GM18909 (cell line): ENCODE data around the gene HDAC3.
A peak's percentile ranks its signal among the peaks of the same experiment; 100 is the strongest.
"Not testable (repeated sequence)": the region's sequence is repeated elsewhere in the genome, so short reads cannot be mapped to it uniquely, and the experiment has no call there.

Experiments
- ATAC-seq: cut with Tn5 transposase; IDR thresholded peaks from one replicate; pipeline ENCODE4 v1.9.1; 2021; ENCODE audit warnings: mild to moderate bottlenecking; ENCODE audit not compliant: unreplicated experiment, poor library complexity

HDAC3 gene

DNA sequence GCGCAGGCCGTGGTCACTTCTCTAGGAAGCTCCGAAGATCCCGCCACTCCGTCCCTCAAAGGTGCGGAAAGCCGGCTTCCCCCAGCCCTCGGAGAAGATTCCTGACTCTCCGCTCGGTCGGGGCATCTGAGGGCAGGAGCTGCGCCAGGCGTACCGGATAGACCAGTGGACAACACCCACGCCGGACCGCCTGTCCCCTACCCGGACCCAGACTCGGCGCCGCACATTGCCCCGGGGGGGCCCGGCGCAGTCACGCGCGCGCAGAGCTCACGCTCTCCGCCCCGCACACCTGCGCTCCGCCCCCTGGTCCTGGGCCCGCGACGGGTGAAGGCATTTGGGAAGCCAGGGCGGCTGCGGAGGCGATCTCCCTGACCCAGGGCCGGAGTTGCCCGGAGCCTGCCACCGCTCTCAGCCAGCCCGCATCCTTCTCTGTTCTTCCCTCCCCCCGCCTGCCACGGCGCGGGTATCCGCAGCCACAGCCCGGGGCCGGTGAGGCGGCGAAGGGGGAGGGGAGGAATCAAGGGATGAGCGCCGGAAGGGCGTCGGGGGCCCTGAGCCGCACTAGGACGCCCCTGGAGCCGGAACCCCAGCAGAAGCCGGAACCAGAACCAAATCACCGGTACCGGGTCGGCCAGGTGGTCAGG, 596 bp upstream of the HDAC3 start:
- ATAC-seq = peak; percentile 25

DNA sequence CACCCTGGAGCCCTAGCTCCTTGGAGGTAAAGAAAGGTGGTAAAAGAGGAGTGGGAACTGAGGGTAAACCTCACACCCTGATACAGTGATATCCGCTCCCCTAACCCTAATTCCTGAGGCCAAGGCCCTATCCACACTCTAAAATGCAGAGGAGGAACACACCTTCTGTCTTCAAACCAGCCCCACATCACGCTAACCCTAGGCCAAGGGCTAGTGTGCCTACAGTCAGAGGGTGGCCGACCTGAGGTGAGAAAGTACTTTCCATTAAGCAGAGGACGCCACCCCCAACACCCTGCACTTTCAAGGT, 590 bp downstream of the HDAC3 start:
- ATAC-seq = no peak

DNA sequence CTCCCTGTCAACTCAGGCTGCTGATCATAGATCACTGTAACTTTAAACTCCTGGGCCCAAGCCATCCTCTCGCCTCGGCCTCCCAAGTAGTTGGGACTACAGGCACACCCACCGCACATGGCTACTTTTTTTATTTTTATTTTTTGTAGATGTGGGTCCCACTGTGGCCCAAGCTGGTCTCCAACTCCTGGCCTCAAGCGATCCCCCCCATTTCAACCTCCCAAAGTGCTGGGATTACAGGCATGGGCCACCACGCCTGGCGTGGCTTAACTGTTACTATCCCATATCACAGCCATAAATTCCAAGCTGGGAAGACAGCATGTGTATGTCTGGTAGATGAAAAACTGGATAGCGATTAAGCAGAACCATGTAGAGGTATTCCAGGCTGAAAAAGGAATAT, 1.0 kb downstream of the HDAC3 start:
- ATAC-seq = no peak

DNA sequence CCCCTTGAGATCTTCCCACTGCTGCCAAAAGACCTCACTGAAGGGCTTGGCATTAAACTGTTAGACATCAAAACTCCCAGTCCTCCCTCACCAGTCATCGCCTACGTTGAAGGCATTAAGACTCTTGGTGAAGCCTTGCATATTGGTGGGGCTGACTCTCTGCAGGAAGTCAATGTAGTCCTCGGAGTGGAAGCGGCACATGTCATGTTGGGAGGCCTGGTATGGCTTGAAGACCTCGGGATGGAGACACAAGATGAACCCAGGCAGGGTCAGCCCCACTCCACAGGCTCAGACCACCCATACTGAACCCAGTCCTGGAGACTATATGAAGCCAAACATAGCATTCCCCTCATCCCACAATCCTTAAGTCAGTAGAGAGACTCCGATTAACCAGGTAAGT, 1.9 kb downstream of the HDAC3 start:
- no peak for ATAC-seq

DNA sequence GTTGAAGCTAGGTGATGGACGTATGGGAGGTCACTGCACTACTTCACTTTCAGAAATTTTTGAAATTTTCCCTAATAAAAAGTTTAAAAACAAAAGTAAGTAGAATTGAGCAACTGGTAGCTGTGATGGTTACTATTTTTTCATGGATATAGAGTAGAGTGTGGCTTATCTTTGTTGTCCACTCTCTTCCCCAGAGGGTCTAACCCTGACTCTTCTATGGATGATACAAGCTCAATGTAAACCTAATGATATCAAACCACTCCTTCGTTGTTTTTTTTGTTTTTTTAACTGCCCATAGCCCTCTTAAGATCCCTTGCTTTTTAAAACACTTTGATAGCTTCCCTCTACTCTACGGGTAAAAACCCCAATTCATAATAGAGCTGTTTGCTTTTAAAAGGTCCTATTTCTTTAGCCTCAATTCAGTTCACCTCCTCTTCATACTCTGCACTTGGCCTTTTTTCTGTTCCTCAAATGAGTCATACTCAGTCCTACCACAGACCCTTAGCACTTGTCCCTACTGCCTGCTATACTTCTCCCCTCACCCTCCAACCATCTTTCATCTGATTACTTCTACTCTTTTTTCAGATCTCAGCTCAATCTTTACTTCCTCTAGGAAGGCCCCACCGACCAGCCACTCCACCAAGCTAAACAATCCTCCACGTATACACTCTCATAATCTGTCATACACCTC, 2.6 kb downstream of the HDAC3 start:
- ATAC-seq = peak; percentile 75

DNA sequence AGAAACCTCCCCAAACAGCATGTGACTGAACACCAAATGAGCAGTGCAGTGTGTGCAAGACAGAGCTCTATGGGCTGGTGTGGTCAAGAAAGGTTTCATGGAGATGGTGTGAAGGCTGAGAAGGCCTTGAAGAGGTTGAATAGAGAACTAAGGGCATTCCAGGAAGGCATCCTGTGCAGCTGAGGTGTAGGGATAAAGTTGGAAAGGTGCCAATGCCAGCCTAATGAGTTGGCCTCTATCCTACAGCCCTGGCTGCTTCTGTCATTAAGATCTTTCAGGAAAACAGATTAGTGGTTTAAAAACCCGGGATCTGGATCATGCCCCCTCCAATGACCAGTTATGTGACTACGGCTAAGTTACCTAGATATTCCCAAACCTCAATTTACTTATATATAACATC, 4.0 kb downstream of the HDAC3 start:
- ATAC-seq = no peak

DNA sequence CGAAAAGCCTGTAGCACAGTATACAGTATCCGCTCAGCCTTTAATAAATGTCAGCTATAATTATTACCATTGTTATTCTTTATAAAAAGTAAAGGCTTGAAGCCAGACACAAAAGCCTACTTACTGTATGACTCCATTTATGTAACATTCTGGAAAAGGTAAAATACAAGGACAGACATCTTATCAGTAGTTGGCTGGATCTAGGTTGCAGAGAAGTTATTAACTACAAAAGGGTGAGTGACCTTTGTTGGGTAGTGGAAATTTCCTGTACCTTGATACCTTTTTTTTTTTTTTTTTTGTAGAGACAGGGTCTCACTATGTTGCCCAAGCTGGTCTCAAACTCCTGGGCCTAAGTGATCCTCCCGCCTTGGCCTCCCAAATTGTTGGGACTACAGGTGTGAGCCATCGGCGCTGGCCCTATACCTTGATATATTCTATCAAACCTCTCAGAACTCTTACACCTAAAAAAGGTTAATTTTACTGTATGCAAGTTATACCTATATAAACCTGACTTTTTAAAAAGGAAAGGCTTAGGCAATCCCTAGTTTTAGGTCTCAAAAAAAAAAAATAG, 6.0 kb downstream of the HDAC3 start:
- ATAC-seq = no peak

DNA sequence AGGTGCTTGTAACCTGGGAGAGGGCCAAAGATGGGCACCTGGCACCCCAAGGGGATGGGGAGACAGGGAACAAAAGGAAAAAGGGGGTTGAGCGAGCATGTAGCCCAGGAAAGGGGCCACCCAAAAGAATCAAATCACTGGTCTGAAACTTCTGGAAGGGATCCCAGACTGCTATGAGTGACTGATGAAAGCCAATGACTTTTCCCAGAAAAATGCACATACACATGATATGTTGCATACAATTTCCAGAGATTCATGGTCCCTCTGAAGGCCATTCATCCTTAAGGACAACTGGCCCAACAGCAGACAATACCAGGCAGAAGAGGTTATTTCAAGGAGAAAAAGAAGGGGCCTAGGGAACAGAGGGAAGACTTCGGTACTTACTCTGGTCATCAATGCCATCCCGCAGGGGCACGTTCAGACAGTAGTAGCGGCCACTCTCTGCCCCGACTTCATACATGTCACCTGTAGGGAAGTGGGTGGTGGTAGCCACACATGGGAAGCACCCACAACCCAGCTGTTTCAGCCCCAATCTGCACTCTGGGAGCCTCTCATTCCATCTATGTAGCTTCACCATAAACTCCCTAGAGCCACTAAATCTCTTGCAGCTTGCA, 8.4 kb downstream of the HDAC3 start:
- ATAC-seq = no peak

DNA sequence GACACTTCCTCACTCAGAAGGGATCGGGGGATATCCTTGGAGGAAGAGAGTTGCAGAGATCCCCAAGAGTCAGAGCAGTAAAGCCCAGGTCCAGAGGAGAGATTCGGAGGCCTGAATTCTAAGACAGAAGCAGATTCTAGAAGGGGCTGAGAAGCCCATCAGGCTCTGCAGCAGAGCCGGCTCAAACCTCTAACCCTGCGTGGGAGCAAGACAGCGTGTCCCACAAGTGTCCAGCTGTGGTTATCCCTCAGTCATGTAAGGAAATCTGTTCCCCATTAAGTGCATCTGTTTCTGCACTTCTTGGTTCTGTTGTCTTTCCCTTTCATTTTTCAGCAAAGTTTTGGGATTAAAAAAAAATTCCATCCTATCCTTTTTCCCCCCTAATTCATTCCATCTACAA, 13.0 kb downstream of the HDAC3 start:
- no peak for ATAC-seq

DNA sequence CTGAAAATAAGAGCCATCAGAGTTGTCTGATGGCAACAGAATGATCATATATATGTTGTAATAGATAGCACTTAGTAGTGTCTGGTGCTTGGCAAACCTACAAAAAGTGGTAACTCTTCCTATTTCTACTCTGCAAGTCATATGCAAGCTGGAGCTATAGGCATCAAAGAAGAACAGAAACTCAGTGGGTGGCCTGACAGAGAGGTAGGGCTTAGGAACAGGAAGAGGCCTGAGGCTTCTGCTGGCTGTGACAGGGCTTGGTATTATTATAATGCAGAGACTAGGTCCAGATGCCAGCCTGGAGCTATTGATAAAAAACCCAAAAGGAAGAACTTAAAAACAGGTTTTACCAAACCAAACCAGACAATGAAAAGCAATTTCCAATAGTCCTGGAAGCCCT, 13.5 kb downstream of the HDAC3 start:
- ATAC-seq = peak; percentile 47

DNA sequence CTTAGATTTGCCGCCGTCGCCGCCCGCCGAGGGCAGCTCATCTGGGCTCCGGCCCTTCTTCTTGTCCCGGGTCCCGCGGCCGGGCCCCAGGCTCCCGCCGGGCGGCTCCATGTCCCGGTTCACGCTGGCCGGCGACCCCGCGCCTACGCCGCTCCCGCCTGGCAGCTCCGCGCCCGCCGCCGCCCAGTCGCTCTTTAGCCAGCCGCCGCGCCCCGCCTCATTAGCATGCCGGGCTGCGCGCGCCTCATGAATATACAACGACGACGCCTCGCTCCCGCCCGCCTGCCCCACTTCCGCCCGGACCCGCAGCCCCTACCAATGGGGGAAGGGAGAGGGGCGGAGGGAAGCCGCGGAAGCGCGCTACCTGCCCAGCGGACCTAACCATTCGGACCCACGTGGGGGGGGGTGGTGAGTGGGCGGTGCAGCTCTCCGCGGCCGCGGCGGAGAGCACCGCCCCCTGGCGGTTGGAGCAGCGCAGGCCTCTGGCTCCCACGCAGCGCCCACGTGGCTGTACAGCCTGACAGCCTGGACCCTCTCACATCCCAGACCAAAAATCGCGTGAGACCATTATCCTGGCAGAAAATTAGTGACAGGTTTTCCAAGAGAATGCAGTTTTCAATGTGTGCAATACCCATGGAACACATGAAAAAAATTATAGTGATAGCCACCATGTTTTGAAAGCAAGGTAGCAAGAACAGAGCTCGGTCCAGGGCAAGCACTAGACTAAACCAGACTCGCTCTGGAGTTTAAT, 17.7 kb downstream of the HDAC3 start, which contains the start of gene DIAPH1:
DIAPH1 (minus strand) TSS at position 197 of the 751 bp plus-strand sequence; CDS start at position 111, 86 bp downstream.
- ATAC-seq = peak; percentile 89

DNA sequence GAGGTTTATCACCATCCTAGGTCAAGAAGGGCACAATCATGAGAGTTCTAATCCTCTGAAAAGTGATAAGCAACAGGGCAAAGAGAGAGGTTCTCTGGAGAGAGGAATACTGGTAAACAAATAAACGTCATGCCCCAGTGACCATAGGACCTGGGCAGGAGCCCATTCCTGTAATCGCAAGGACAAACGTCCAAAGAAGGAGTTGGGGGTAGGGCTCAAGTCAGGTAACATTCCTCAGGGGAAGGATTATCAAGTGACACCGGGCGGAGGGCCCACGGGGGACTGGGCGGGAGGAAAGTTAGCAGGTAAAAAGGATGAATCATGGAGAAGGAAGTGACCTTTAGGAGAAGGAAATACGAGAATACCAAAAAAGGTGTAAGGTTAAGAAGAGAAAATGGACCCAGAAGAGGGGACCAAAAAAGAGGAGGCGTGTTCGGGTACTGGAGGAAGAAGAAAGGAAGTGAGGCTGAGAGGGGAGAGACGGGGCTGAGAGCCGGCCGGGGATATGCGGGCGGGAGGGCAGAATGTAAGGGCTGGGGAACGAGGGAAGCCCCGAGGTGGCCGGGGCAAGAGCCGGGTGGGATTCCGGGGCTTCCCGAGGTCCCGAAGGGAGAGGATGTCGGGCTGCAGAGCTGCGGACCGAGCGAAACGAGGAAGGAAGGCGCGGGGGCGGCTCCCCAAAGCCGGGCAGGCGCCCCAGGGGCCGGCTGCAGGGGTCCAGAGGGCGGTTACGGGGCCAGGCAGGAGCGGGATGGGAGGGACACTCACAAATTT, 18.4 kb downstream of the HDAC3 start:
- ATAC-seq = peak; percentile 40

DNA sequence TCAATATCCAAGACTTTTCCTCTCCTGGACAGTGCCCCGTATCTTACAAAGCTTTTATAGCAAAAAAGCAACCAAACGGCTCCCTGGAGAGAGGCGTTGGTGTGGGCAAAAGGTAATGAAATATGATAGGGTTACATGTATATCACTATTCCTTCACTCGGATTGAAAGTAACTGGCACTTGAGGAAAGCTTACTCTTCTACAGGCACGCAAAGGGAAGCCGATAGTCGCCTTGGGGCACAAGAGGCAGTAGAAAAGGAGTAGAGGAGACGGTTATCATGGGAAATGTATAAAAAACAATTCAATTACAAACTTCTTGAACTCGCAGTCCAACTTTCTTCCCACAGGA, 19.0 kb downstream of the HDAC3 start:
- no peak for ATAC-seq

DNA sequence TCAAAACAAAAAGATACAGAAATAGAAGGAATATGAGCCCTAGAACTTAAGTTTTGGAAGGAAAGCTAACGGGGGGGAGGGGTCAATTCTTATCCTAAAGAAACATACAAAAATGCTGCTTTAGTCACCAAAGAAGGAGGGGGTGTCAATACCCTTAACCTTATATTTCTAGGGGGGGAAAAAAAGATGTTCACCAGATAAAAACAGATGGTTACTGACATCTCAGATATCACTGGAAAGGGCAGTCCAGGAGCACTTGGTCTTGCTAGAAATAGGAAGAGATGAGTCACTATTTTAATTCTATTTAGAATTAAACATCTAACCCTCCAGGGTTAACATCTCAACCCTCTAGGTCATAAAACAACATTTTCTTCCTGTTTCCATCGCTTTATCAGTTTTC, 19.5 kb downstream of the HDAC3 start:
- ATAC-seq = no peak

DNA sequence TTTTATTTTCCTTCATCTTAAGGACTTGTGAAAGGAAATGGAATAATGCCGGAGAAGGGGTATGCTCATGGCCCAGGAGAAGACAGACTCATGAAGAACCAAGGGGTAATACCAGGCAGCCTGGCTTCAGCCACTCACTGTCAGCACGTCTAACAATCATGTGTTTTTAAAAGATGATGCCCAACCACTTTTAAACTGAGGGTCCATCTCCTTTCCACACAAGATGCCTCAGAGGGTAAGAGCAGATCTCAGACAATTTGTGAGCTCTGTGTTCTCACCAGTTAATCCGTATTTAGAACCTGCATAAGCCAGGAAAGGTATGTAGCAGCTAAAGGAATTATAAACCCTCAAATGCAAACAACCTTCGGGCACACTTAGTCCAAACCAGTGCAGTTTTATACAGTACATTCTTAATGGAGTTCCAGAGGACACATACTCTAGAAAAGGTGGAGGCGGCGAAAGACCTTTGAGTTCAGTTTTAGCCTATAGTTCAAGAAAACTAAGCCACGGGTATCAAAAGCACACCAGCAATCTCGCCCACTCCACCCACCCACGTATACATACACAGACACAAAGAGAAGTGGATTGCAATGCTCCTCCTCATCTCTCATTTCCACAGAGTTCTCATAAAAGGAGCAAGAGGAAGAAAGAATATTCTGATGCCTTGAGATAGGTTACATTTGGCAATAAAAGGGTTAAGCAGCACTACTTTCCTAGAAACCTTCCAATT, 20.5 kb downstream of the HDAC3 start:
- no peak for ATAC-seq

DNA sequence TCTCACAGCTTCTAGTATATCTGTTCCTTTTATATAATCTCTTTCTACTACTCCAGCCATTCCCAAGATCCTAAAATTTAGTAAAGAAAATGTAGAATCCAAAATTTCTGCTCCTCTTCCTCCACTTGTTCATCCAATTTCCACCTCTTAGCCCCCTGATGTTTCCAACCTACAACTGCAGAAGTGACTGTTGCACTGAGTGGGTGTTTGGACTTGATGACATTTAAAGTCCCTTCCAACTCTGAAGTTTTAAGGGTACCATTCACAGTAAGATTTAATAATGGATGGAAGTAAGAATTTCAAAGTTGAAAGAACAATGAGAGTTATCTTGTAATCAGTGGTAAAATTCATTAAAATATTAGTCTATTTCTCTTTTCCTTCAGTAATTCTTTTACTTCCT, 23.3 kb downstream of the HDAC3 start:
- no peak for ATAC-seq

DNA sequence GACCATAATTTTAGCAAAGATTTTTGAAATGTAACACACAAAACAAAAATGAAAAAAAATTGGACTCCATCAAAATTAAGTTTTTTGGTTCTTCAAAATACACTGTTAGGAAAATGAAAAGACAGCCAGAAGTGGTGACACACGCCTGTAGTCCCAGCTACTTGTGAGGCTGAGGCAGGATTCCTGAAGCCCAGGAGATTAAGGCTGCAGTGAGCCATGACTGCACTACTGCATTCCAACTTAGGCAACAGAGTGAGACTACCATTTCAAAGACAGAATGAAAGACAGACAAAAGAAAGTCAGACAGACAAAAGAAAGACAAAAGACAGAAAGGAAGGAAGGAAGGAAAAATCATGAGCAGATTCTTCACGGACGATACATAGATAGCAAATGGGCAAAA, 25.4 kb downstream of the HDAC3 start:
- ATAC-seq = no peak

DNA sequence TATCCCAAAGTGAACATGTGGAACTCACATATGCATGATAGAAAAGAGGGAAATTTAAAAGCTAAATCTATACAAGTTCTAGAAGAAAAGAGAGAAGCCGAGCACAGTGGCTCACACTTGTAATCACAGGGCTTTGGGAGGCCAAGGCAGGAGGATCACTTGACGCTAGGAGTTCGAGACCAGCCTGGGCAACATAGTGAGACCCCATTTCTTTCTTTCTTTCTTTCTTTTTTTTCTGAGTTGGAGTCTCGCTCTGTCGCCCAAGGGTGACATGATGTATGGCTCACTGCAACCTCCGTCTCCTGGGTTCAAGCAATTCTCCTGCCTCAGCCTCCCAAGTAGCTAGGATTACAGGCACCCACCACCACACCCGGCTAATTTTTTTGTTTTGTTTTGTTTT, 26.7 kb downstream of the HDAC3 start:
- not testable (repeated sequence) for ATAC-seq

DNA sequence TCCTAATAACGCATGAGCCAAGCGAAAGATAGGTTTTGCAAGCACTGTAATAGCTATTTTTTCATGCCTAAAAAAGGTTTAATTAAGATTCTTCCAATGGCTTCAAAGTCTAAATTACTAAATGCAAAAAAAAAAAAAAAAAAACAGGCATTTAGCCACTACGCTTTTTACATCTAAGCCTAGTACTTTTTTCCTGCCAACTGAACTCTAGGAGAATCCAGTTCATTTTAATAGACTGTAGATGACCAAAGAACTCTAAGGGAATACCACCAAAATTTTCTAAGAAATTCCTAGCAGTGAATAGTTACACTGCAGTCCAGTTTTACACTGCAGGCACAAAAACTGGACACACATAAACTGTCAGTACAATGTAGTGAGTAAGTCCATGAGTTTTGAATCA, 27.6 kb downstream of the HDAC3 start:
- no peak for ATAC-seq

DNA sequence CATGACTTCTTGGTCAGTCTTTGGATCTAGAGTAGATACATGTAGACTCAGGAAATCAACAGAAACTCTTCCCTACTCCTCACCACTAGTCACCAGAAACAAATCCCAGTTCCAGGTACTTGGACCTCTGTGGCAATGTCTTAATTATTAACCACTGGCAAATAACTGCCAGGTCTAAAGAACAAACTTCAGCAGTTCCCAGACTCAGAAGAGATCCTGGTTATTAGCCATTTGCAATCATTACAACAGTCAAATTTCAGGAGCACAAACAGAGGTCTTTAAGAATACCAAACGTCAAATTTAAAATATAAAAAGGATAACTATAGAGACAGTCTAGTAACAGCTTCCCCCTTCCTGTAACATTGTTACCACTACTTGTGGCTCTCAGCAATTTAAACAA, 28.1 kb downstream of the HDAC3 start:
- ATAC-seq = no peak
